ENCODE measurements around the gene SLC16A3.
A peak's percentile ranks its signal among the peaks of the same experiment; 100 is the strongest.

SLC16A3 gene

GRCh38 chr17:82237083-82237745, 8.4 kb downstream of the SLC16A3 start:
- no peak for DNase-seq

GRCh38 chr17:82237746-82238471, 9.1 kb downstream of the SLC16A3 start:
- DNase-seq = no peak

- DNase-seq = no peak
These were observed 9.8 kb downstream of the SLC16A3 start for GRCh38 chr17:82238472-82239201.

- DNase-seq = no peak
These were observed 10.6 kb downstream of the SLC16A3 start for GRCh38 chr17:82239401-82239925.

- DNase-seq = no peak
These were observed 11.2 kb downstream of the SLC16A3 start for GRCh38 chr17:82239926-82240505.

- no peak for DNase-seq
These were observed 11.8 kb downstream of the SLC16A3 start for GRCh38 chr17:82240506-82241182.

GRCh38 chr17:82241183-82241925, 12.5 kb downstream of the SLC16A3 start:
- DNase-seq = no peak

- no peak for DNase-seq
These were observed 13.3 kb downstream of the SLC16A3 start for GRCh38 chr17:82241926-82242697.

GRCh38 chr17:82242698-82242976, 13.8 kb downstream of the SLC16A3 start:
- no peak for DNase-seq

- peak in 1 of 2 experiments; percentile 27 for DNase-seq
These were observed 14.3 kb downstream of the SLC16A3 start for GRCh38 chr17:82242977-82243647.

GRCh38 chr17:82243648-82244412, 15.0 kb downstream of the SLC16A3 start:
- DNase-seq = no peak

- DNase-seq = no peak
These were observed 15.7 kb downstream of the SLC16A3 start for GRCh38 chr17:82244413-82245133.

GRCh38 chr17:82245134-82246039, 16.5 kb downstream of the SLC16A3 start:
- DNase-seq = no peak

GRCh38 chr17:82246040-82246364, 17.2 kb downstream of the SLC16A3 start:
- DNase-seq = no peak

- DNase-seq = no peak
These were observed 17.7 kb downstream of the SLC16A3 start for GRCh38 chr17:82246365-82247181.

- DNase-seq = no peak
These were observed 18.5 kb downstream of the SLC16A3 start for GRCh38 chr17:82247182-82247823.
